Measurements from ENCODE around the gene CMIP. TPM values are rescaled to one million over a fixed set of nuclear protein-coding genes. Genes with fewer than 3 reads are reported as not detected.
A peak's percentile ranks its signal among the peaks of the same experiment; 100 is the strongest.

Gene CMIP
- total RNA-seq, 1 experiment from 2014 or later, result 25.7 TPM

DNA sequence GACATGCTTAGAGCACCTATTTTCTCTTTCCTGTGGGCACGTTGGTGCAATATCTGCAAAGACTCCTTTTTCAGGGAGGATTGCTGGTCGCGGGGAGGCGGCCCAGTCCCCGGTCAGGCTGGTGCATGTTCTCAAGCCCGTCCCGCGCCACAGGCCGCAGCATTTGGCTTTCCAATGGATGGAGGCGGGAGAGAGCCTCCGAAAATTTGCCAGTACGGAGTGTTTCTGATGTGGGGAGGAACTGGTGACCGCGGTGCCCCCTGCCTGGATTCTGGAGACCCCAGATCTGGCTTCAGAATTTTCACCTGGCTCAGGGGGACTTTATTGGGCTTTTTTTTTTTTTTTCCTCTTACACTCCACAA is 2.3 kb downstream of the CMIP start:
- CTCF ChIA-PET, result no interaction called here
- POLR2A ChIA-PET (ENCODE audit: unreplicated experiment), result no interaction called here
- intact Hi-C loops (cut with micrococcal nuclease), result loop anchor here (2.0 to 5.0 kb wide), 4 partner anchors 42 to 150 kb away; no protein-coding TSS in a partner anchor
- BruUV-seq (replicated peaks), result no TSS peak
- TF ChIP-seq EZH2 (IDR thresholded peaks at IDR 0.05; ENCODE audit: low read length, unreplicated experiment) (no peak), EZH2phosphoT487 (IDR thresholded peaks at IDR 0.05; ENCODE audit: borderline replicate concordance, low read length) (no peak)
- TF ChIP-seq, protein P1, sequence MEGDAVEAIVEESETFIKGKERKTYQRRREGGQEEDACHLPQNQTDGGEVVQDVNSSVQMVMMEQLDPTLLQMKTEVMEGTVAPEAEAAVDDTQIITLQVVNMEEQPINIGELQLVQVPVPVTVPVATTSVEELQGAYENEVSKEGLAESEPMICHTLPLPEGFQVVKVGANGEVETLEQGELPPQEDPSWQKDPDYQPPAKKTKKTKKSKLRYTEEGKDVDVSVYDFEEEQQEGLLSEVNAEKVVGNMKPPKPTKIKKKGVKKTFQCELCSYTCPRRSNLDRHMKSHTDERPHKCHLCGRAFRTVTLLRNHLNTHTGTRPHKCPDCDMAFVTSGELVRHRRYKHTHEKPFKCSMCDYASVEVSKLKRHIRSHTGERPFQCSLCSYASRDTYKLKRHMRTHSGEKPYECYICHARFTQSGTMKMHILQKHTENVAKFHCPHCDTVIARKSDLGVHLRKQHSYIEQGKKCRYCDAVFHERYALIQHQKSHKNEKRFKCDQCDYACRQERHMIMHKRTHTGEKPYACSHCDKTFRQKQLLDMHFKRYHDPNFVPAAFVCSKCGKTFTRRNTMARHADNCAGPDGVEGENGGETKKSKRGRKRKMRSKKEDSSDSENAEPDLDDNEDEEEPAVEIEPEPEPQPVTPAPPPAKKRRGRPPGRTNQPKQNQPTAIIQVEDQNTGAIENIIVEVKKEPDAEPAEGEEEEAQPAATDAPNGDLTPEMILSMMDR (conservative IDR thresholded peaks at IDR 0.05; ENCODE audit: low read depth, low read length), result no peak
- Histone ChIP-seq H3K9me3 (ENCODE audit: low read length) (no peaks in the 10 kb centered on the region), H3K36me3 (ENCODE audit: low read depth, low read length) (no peaks in the 10 kb centered on the region; the same call in 1 of the 2 replicates), H3K27ac (ENCODE audit: low read length) (peak overlapping the region; percentile 83), H3K27me3 (ENCODE audit: low read length) (no peaks in the 10 kb centered on the region), H3K9ac (ENCODE audit: low read length) (peak overlapping the region; percentile 93), H2AFZ (ENCODE audit: low read length) (no peak overlapping the region), H3K4me1 (ENCODE audit: insufficient read depth, low read length) (peaks cover 33% of the 10 kb centered on the region), H3K4me2 (ENCODE audit: low read length) (peak overlapping the region; percentile 90), H4K20me1 (ENCODE audit: low read length) (peaks cover 40% of the 10 kb centered on the region), H3K9me2 (replicated peaks; ENCODE audit: low read length) (no peaks in the 10 kb centered on the region), H3K79me2 (ENCODE audit: low read length) (peaks cover 69% of the 10 kb centered on the region), H3F3A (ENCODE audit: low read length, unreplicated experiment) (peaks cover 5% of the 10 kb centered on the region), H3K4me3 (ENCODE audit: low read length) (peak overlapping the region; percentile 98)
- DNase-seq, result no peak
- no peak for ATAC-seq

DNA sequence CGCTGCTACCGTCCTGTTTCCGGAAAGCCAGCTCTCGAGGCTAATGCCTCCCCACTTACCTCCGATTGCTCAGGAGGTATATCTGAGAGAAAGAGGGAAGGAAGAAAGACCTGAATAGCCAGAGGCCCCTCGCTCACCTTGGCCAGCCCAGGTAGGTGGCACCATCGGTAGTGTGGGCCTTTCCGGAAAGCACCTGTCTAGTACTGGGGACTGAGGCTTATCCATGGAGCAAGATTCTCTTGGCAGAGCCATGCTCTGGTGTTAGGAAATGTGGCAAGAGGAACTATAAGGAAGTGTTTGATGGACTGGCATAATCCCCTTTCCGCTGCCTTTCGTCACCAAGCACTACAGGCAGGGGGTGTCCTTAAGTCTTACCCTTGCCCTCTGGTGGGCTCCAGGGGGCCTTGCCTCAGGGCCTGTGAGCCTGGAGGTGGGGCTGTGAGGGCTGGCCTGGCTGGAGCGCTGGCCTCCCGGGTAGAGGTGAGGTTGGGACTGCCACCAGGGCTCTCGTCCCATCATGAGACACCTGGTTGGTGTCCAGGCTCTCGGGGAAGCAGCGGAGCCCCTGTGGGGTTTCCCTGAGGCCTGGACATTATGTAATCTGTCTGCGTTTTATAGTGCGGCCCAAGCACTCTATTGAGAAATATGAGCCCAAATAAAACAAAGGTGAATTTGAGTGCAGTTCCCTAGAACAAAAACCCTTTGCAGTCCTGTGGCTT is 2.9 kb downstream of the CMIP start:
- H3K4me1 ChIP-seq (ENCODE audit: insufficient read depth, low read length), result peaks cover 33% of the 10 kb centered on the region
- CTCF ChIA-PET, result no interaction called here
- DNase-seq, result peak; percentile 44

More for the DNA sequence above, 2.9 kb downstream of the CMIP start:
- peak overlapping the region; percentile 93 for H3K9ac ChIP-seq (ENCODE audit: low read length)
- H3K4me3 ChIP-seq (ENCODE audit: low read length), result peak overlapping the region; percentile 98
- TF ChIP-seq EZH2phosphoT487 (IDR thresholded peaks at IDR 0.05; ENCODE audit: borderline replicate concordance, low read length), result no peak
- TF ChIP-seq, protein P1 (conservative IDR thresholded peaks at IDR 0.05; ENCODE audit: low read depth, low read length), result no peak
- H3K27me3 ChIP-seq (ENCODE audit: low read length), result no peaks in the 10 kb centered on the region
- H3F3A ChIP-seq (ENCODE audit: low read length, unreplicated experiment), result peaks cover 5% of the 10 kb centered on the region
- H3K4me2 ChIP-seq (ENCODE audit: low read length), result peak overlapping the region; percentile 90
- BruUV-seq (replicated peaks), result TSS peak; percentile 60
- POLR2A ChIA-PET (ENCODE audit: unreplicated experiment), result no interaction called here
- no peaks in the 10 kb centered on the region for H3K9me3 ChIP-seq (ENCODE audit: low read length)
- peaks cover 47% of the 10 kb centered on the region for H4K20me1 ChIP-seq (ENCODE audit: low read length)
- no peak overlapping the region for H2AFZ ChIP-seq (ENCODE audit: low read length)
- peaks cover 75% of the 10 kb centered on the region for H3K79me2 ChIP-seq (ENCODE audit: low read length)
- H3K36me3 ChIP-seq (ENCODE audit: low read depth, low read length), result no peaks in the 10 kb centered on the region; the same call in 1 of the 2 replicates
- intact Hi-C loops (cut with micrococcal nuclease), result loop anchor here (2.0 to 5.0 kb wide), 4 partner anchors 43 to 150 kb away; no protein-coding TSS in a partner anchor
- H3K9me2 ChIP-seq (replicated peaks; ENCODE audit: low read length), result no peaks in the 10 kb centered on the region
- H3K27ac ChIP-seq (ENCODE audit: low read length), result peak overlapping the region; percentile 83
- ATAC-seq, result peak; percentile 7
